NB4 (cell line): ENCODE data around the gene FMNL2.

Experiments used
- TF ChIP-seq, protein P1 (sequence below): IDR thresholded peaks from one replicate; pipeline ENCODE4 v1.5.1; 2012; ENCODE audit warnings: low read depth, low read length
- TF ChIP-seq, protein P2 (sequence below): IDR thresholded peaks from 2 replicates; pipeline ENCODE4 v1.6.1; 2011; ENCODE audit warnings: low read depth, low read length

DNA sequence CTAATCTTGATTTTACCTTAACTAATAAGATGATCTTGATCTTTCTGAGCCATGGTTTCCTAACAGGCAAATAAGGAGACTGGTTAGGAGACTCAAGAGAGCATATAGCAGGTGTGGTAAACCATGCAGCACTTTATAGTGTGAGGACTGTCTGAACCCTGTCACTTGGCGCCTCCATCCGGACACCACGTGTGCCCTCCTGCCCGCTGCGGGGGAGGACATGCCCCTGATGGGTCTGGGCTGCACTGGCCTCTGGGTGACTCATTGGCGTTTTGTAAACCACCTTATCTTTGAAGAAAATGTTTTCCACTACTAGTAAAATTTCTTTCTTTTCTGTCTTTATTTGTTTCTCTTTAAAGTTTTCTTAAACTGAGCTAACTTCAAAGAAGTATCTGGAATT is 131.1 kb downstream of the FMNL2 start:
- TF ChIP-seq, protein P1, sequence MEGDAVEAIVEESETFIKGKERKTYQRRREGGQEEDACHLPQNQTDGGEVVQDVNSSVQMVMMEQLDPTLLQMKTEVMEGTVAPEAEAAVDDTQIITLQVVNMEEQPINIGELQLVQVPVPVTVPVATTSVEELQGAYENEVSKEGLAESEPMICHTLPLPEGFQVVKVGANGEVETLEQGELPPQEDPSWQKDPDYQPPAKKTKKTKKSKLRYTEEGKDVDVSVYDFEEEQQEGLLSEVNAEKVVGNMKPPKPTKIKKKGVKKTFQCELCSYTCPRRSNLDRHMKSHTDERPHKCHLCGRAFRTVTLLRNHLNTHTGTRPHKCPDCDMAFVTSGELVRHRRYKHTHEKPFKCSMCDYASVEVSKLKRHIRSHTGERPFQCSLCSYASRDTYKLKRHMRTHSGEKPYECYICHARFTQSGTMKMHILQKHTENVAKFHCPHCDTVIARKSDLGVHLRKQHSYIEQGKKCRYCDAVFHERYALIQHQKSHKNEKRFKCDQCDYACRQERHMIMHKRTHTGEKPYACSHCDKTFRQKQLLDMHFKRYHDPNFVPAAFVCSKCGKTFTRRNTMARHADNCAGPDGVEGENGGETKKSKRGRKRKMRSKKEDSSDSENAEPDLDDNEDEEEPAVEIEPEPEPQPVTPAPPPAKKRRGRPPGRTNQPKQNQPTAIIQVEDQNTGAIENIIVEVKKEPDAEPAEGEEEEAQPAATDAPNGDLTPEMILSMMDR: peak; percentile 35
- TF ChIP-seq, protein P2, sequence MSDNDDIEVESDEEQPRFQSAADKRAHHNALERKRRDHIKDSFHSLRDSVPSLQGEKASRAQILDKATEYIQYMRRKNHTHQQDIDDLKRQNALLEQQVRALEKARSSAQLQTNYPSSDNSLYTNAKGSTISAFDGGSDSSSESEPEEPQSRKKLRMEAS: peak; percentile 99
